Smooth muscle cell (in vitro differentiated cells): ENCODE data around the gene SPO11. TPM values are rescaled to one million over a fixed set of nuclear protein-coding genes. Genes with fewer than 3 reads are reported as not detected.
A peak's percentile ranks its signal among the peaks of the same experiment; 100 is the strongest.

ENCODE experiments used
- DNase-seq: peaks from one replicate; lab custom pipeline; 2025; ENCODE audit not compliant: unreplicated experiment; lab: John Stamatoyannopoulos, UW
- H2AFZ ChIP-seq: fragments of 200-600 bp; sonication (generic); 2 replicates; pipeline ENCODE4 v1.6.0; 2016; ENCODE audit warnings: antibody characterized with exemption, low read depth, mild to moderate bottlenecking
- H3F3A ChIP-seq: fragments of 200-600 bp; sonication (generic); 2 replicates; pipeline ENCODE4 v1.6.0; 2017; ENCODE audit warnings: antibody characterized with exemption, low read depth
- H3K27ac ChIP-seq: fragments of 200-600 bp; sonication (generic); 2 replicates; pipeline ENCODE4 v1.5.1; 2016; ENCODE audit warnings: low read depth, mild to moderate bottlenecking
- H3K27me3 ChIP-seq: fragments of 200-600 bp; sonication (generic); 2 replicates; pipeline ENCODE4 v1.6.1; 2016; ENCODE audit warnings: low read depth, mild to moderate bottlenecking
- H3K36me3 ChIP-seq: fragments of 200-600 bp; sonication (generic); 2 replicates; pipeline ENCODE4 v1.5.1; 2016; ENCODE audit warnings: low read depth
- H3K4me1 ChIP-seq: fragments of 200-600 bp; sonication (generic); 2 replicates; pipeline ENCODE4 v1.5.1; 2016; ENCODE audit warnings: low read depth
- H3K4me2 ChIP-seq: fragments of 200-600 bp; sonication (generic); 2 replicates; pipeline ENCODE4 v1.6.0; 2016; ENCODE audit warnings: mild to moderate bottlenecking
- H3K4me3 ChIP-seq: fragments of 200-600 bp; sonication (generic); 2 replicates; pipeline ENCODE4 v1.5.1; 2016; ENCODE audit warnings: mild to moderate bottlenecking
- H3K79me2 ChIP-seq: fragments of 200-600 bp; sonication (generic); 2 replicates; pipeline ENCODE4 v1.6.0; 2016; ENCODE audit warnings: low read depth, mild to moderate bottlenecking
- H3K9ac ChIP-seq: fragments of 200-600 bp; sonication (generic); 2 replicates; pipeline ENCODE4 v1.6.0; 2016; ENCODE audit warnings: low read depth
- H3K9me3 ChIP-seq: fragments of 200-600 bp; sonication (generic); replicated peaks from 2 replicates; pipeline ENCODE4 v1.5.1; 2016; ENCODE audit warnings: low read depth
- H4K20me1 ChIP-seq: fragments of 200-600 bp; sonication (generic); 2 replicates; pipeline ENCODE4 v1.6.0; 2016; ENCODE audit warnings: low read depth
- WGBS: methylation state at CpG from one replicate; pipeline ENCODE4 v1.1.7; 2016; ENCODE audit warnings: low lambda C conversion rate; 5-methylcytosine and 5-hydroxymethylcytosine counted together
- polyA plus RNA-seq: library from polyadenylated mRNA; unstranded; fragments of >200 nt; fragmentation: Nextera tagmentation; extraction: Ambion mirVana; gene quantifications from 2 replicates; pipeline ENCODE4 v1.2.1, GENCODE V29; 2016
- total RNA-seq: library from RNA; depleted of rRNA; stranded (reverse); fragments of >200 nt; gene quantifications from 2 replicates; pipeline ENCODE4 v1.2.3, GENCODE V29; 2014
- TF ChIP-seq, protein P1 (sequence below): fragments of 200-600 bp; sonication (generic); IDR thresholded peaks from 2 replicates; pipeline ENCODE4 v1.5.1; 2017; ENCODE audit warnings: borderline replicate concordance, mild to moderate bottlenecking, antibody characterized with exemption; ENCODE audit not compliant: insufficient read depth, poor library complexity, severe bottlenecking

The SPO11 gene
- total and polyA plus RNA-seq, 2 experiments from 2014 or later, result not detected

DNA sequence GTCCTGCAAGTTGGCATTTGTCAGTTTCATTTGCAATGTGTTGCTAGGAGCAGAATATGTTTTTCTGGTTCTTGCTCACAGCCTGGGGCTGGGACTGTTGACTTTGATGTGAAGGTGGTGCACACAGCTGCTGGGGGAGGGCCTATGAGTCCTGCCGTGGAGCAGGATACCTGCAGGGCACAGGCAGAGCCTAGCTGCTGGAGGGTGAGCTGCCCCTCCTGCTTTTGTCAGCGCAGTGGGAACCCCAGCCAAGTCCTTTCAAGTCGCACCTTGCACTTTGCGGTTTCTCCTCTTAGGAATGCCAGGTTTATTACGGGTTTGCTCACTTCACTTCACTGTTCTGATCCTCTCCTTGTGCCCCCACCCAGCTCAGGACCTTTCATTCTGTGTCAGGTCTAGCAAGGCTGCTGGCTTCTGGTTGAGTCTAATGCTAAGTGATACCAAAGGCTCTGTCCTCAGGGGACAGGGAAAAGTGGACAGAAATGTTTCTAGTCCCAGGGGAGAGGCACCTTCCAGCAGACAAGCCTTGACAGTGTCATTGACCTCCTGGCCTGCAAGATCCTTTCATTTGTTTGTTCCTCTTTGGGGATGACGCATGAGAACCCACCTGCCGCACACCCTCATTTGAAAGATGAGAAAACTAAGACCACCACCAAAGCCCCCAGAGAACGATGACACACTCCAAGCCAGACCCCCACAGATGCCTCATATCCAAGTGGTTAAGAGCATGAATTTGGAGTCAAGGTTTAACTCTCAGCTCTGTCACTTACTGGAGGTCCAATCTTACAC is 2.7 kb upstream of the SPO11 start:
- Histone ChIP-seq H3K27ac (peak overlapping the region; percentile 71), H3K36me3 (no peaks in the 10 kb centered on the region), H3K4me2 (no peak overlapping the region), H3F3A (peaks cover 10% of the 10 kb centered on the region), H2AFZ (no peak overlapping the region), H3K79me2 (no peaks in the 10 kb centered on the region), H3K27me3 (peaks cover 5% of the 10 kb centered on the region), H3K4me1 (peaks cover 13% of the 10 kb centered on the region), H4K20me1 (no peaks in the 10 kb centered on the region), H3K9ac (no peak overlapping the region), H3K9me3 (no peaks in the 10 kb centered on the region), H3K4me3 (no peak overlapping the region)
- WGBS, result 52% methylated on average over 8 of the region's 8 CpGs
- TF ChIP-seq, protein P1, sequence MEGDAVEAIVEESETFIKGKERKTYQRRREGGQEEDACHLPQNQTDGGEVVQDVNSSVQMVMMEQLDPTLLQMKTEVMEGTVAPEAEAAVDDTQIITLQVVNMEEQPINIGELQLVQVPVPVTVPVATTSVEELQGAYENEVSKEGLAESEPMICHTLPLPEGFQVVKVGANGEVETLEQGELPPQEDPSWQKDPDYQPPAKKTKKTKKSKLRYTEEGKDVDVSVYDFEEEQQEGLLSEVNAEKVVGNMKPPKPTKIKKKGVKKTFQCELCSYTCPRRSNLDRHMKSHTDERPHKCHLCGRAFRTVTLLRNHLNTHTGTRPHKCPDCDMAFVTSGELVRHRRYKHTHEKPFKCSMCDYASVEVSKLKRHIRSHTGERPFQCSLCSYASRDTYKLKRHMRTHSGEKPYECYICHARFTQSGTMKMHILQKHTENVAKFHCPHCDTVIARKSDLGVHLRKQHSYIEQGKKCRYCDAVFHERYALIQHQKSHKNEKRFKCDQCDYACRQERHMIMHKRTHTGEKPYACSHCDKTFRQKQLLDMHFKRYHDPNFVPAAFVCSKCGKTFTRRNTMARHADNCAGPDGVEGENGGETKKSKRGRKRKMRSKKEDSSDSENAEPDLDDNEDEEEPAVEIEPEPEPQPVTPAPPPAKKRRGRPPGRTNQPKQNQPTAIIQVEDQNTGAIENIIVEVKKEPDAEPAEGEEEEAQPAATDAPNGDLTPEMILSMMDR, result no peak
- DNase-seq, result no peak

DNA sequence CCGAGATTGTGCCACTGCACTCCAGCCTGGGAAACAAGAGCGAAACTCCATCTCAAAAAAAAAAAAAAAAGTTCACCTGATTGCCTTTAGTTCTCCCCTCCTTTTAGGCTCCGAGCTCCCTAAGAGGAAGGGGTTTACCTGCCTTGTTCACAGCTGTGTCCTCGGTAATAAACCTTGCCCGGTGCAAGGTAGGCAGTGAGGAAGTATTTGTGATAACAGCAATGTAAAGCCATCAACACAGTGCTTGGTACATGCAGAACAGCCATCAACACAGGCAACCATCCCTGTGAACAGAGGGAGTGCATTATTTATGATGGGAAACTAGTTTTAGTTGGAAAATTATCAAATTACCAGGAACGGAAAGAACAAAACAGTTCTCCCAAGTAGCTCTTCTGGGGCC is 1.8 kb upstream of the SPO11 start:
- WGBS, result 92% methylated on average over 6 of the region's 6 CpGs
- Histone ChIP-seq H3K4me3 (no peak overlapping the region), H2AFZ (no peak overlapping the region), H3F3A (peaks cover 10% of the 10 kb centered on the region), H3K9me3 (no peaks in the 10 kb centered on the region), H3K36me3 (no peaks in the 10 kb centered on the region), H3K79me2 (no peaks in the 10 kb centered on the region), H3K27me3 (peaks cover 5% of the 10 kb centered on the region), H4K20me1 (no peaks in the 10 kb centered on the region), H3K9ac (no peak overlapping the region), H3K4me2 (no peak overlapping the region), H3K4me1 (peaks cover 9% of the 10 kb centered on the region), H3K27ac (no peak overlapping the region)
- no peak for DNase-seq
- TF ChIP-seq, protein P1, result no peak

DNA sequence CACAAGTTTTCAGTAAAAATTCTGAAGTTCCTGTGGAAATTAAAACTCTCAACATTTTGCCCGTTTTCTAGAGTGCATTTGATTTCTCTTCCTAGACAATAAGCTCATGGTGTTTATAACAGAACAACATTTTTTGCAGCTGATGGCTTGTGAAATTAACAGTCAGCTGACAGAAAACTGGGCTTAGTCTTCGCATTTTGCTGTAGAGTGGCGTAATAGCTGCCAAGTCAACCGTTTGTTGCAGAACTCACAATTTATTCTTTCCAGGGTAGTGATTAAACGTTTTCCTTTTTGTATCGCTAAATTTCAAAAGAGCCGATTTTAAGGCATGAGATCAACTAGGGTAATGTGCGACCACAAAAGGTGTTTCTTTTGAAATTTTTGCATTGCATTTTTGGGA is 1.4 kb downstream of the SPO11 start:
- Histone ChIP-seq H3K27ac (no peak overlapping the region), H3K4me1 (no peaks in the 10 kb centered on the region), H3K4me3 (no peak overlapping the region), H3K27me3 (peaks cover 5% of the 10 kb centered on the region), H3K9me3 (no peaks in the 10 kb centered on the region), H4K20me1 (no peaks in the 10 kb centered on the region), H2AFZ (no peak overlapping the region), H3K4me2 (no peak overlapping the region), H3K36me3 (no peaks in the 10 kb centered on the region), H3F3A (no peaks in the 10 kb centered on the region), H3K9ac (no peak overlapping the region), H3K79me2 (no peaks in the 10 kb centered on the region)
- no peak for DNase-seq
- TF ChIP-seq, protein P1, result no peak
- 70% methylated on average over 8 of the region's 8 CpGs for WGBS
